ENCODE measurements around the gene KCNAB1. TPM values are rescaled to one million over a fixed set of nuclear protein-coding genes. Genes with fewer than 3 reads are reported as not detected.

KCNAB1 gene
- total RNA-seq, 1 donor from 2014 or later, result 3.7 TPM

- intact Hi-C loops (cut with DNase I), result no loop called here
- DNase-seq (ENCODE audit: missing footprints) (no peak), ATAC-seq (no peak)
Observed at GRCh38 chr3:156579427-156579851, 459.1 kb downstream of the KCNAB1 start.

- intact Hi-C loops (cut with DNase I), result no loop called here
- ATAC-seq (no peak), DNase-seq (ENCODE audit: missing footprints) (no peak)
Observed at GRCh38 chr3:156581033-156581432, 460.7 kb downstream of the KCNAB1 start.

- no peak for DNase-seq (ENCODE audit: missing footprints)
- no peak for ATAC-seq
- intact Hi-C loops (cut with DNase I), result no loop called here
Observed at GRCh38 chr3:156581954-156582353, 461.6 kb downstream of the KCNAB1 start.

GRCh38 chr3:156582532-156583183, 462.3 kb downstream of the KCNAB1 start:
- no peak for ATAC-seq
- DNase-seq (ENCODE audit: missing footprints), result no peak
- intact Hi-C loops (cut with DNase I), result no loop called here

GRCh38 chr3:156583469-156583868, 463.1 kb downstream of the KCNAB1 start:
- DNase-seq (ENCODE audit: missing footprints) (no peak), ATAC-seq (no peak)
- intact Hi-C loops (cut with DNase I), result no loop called here

- no peak for DNase-seq (ENCODE audit: missing footprints)
- peak; percentile 56 for ATAC-seq
- intact Hi-C loops (cut with DNase I), result no loop called here
Observed at GRCh38 chr3:156586905-156587759, 466.8 kb downstream of the KCNAB1 start.

- intact Hi-C loops (cut with DNase I), result no loop called here
- no peak for ATAC-seq
- DNase-seq (ENCODE audit: missing footprints), result no peak
Observed at GRCh38 chr3:156587760-156588069, 467.3 kb downstream of the KCNAB1 start.

Other genes with a start within 250 kb of the KCNAB1 start
- gene GMPS, start 249.9 kb upstream of the KCNAB1 start, total RNA-seq, result 28.1 TPM

Data from Right ventricle myocardium inferior (tissue), 1 donor.